Smooth muscle cell of bladder (primary cell): ENCODE results near the gene MRPL52. TPM values are rescaled to one million over a fixed set of nuclear protein-coding genes. Genes with fewer than 3 reads are reported as not detected.

ENCODE experiments used
- total RNA-seq: library from RNA; depleted of rRNA; stranded (reverse); fragments of >200 nt; gene quantifications from 2 replicates; pipeline ENCODE4 v1.2.3, GENCODE V29; 2014

The MRPL52 gene
- total RNA-seq = 39.1 and 41.8 TPM in 2 replicates

DNA sequence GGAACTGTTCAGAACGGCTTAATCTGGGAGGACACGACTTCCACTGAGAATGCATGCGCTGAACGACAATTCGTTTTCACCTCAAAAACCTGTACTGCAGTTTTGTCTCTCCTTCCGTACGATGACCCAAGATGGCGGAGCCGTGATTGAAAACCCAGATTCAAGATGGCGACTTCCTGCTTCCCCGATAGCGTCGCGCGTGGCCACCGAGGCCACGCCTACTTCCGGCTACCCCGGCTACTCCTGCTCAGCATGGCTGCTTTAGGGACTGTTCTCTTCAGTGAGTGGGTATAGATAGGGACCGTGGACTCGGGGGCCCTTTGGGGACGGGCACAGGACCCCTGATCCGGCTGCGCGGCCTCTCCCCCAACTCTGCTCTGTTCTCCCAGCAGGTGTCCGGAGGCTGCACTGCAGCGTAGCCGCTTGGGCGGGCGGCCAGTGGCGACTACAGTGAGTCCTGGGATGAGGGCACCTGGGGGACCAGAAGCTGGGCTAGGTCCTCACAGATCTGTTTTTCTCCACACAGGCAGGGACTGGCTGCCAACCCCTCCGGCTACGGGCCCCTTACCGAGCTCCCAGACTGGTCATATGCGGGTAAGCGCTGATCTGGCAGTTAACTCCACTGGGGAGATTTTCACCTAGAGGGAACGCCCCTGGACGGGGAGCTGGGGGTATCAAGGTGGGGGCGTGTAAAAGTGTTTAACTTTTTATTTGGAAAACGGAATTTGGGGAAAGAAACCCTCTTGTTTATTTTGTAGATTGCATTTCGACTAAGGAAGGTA, at the start of gene MRPL52:
MRPL52 (plus strand) TSS at position 227 of the 782 bp plus-strand sequence; CDS start at position 253, 26 bp downstream.

GRCh38 chr14:22814941-22815713, 14.6 kb upstream of the MRPL52 start, which contains the start of gene SLC7A7:
TSS of gene SLC7A7 (minus strand) at chr14:22815435. CDS start at chr14:22813398, 2,037 bp downstream.

DNA sequence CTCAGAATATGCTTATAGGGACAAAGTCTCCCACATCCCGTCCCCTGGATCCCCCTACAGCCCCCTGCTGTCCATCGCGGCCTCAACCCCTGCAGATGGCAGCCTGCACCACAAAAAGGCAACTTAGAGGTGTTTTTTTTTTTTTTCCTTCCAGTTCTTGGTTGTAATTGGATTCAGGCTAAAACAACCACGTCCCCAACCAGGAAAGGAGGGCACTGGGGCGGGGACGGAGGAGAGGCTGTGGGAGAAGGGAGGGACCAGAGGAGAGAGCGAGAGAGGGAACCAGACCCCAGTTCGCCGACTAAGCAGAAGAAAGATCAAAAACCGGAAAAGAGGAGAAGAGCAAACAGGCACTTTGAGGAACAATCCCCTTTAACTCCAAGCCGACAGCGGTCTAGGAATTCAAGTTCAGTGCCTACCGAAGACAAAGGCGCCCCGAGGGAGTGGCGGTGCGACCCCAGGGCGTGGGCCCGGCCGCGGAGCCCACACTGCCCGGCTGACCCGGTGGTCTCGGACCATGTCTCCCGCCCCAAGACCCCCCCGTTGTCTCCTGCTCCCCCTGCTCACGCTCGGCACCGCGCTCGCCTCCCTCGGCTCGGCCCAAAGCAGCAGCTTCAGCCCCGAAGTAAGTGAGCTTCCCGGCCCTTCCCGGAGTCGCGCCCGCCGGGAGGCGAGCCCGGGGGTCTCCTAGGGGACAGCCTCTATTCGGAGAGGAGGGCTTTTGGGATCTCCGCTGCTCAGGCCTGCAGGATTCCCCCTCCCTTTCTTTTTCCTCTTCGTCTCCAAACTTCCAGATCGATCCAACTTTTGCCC, 6.8 kb downstream of the MRPL52 start, which contains the start of gene MMP14:
MMP14 (plus strand) TSS at position 285 of the 813 bp plus-strand sequence; CDS start at position 518, 233 bp downstream.

DNA sequence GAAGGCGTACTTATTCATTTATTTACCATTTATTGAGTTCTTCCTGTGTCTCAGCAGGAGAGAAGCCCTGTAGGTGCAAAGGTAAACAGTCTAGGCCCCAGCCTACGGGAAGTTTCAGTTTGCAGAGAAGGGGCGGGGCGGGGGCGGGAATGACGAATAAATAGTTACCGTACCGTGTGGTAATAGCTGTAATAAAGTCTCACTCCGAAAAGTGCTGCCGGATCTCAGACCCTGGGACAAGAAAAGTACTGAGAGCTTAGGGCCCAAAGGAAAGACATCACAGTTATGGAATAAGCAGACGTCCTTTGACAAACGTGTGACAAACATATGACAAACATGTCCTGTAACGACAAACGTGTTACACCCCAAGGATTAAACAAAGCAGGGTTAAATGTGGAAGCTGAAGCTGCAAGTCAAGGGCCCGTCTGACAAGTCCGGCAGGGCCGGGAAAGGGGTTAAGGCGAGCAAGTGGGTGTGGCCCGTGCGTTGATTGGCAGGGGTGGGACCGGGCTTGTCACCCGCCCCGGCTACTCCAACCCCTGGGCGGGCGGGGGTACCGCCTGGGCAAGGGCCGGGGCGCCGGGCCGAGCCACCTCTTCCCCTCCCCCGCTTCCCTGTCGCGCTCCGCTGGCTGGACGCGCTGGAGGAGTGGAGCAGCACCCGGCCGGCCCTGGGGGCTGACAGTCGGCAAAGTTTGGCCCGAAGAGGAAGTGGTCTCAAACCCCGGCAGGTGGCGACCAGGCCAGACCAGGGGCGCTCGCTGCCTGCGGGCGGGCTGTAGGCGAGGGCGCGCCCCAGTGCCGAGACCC, 41.7 kb downstream of the MRPL52 start, which contains the start of gene LRP10:
LRP10 (plus strand) TSS at position 517 of the 809 bp plus-strand sequence. CDS start 564 bp downstream, outside the sequence.

GRCh38 chr14:22883173-22883976, 53.7 kb downstream of the MRPL52 start, which contains the start of gene REM2:
TSS of gene REM2 (plus strand) at chr14:22883222. CDS start at chr14:22883288, 66 bp downstream.

Other genes with a start within 250 kb of the MRPL52 start
- 221 and 269 TPM in 2 replicates for gene DAD1, start 240.7 kb upstream of the MRPL52 start, total RNA-seq
- 12.4 and 15.7 TPM in 2 replicates for gene ABHD4, start 231.6 kb upstream of the MRPL52 start, total RNA-seq
- gene OR6J1, start 185.5 kb upstream of the MRPL52 start, total RNA-seq = not detected in 2 replicates
- gene OXA1L, start 63.2 kb upstream of the MRPL52 start, total RNA-seq = 52.9 and 53.8 TPM in 2 replicates
- gene SLC7A7, start 14.5 kb upstream of the MRPL52 start, total RNA-seq = 4.1 and 6.1 TPM in 2 replicates
- 348 and 486 TPM in 2 replicates for gene MMP14, start 6.7 kb downstream of the MRPL52 start, total RNA-seq
- 40.8 and 66.0 TPM in 2 replicates for gene LRP10, start 41.9 kb downstream of the MRPL52 start, total RNA-seq
- 0.09 and 0.14 TPM in 2 replicates for gene REM2, start 53.3 kb downstream of the MRPL52 start, total RNA-seq
- 47.5 and 50.9 TPM in 2 replicates for gene RBM23, start 89.3 kb downstream of the MRPL52 start, total RNA-seq
- 45.7 and 48.5 TPM in 2 replicates for gene PRMT5, start 99.5 kb downstream of the MRPL52 start, total RNA-seq
- 27.6 and 32.4 TPM in 2 replicates for gene HAUS4, start 127.2 kb downstream of the MRPL52 start, total RNA-seq
- gene AJUBA, start 152.7 kb downstream of the MRPL52 start, total RNA-seq = 31.0 and 47.3 TPM in 2 replicates
- gene C14orf93, start 180.3 kb downstream of the MRPL52 start, total RNA-seq = 10.4 and 11.7 TPM in 2 replicates
- 222 and 237 TPM in 2 replicates for gene PSMB5, start 205.0 kb downstream of the MRPL52 start, total RNA-seq
- gene PSMB11, start 212.3 kb downstream of the MRPL52 start, total RNA-seq = not detected in 2 replicates
- gene CDH24, start 227.6 kb downstream of the MRPL52 start, total RNA-seq = 3.3 and 6.2 TPM in 2 replicates